Measurements from ENCODE around the gene PTPRCAP.

DNA sequence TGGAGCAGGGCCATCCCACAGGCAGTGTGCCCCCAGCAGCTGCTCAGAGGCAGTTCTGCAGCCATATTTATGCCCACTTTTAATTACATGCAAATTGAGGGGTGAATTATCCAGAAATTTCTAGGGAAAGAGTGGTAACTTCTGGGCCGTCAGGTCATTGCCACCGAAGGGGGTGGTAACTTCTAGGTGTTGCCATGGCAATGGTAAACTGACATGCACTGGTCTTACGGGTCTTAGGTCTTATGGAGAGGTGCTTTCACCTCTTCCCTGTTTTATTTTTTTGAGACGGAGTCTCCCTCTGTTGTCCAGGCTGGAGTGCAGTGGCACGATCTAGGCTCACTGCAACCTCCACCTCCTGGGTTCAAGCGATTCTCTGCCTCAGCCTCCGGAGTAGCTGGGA, 35.4 kb upstream of the PTPRCAP start:
- TF ChIP-seq, protein P1, sequence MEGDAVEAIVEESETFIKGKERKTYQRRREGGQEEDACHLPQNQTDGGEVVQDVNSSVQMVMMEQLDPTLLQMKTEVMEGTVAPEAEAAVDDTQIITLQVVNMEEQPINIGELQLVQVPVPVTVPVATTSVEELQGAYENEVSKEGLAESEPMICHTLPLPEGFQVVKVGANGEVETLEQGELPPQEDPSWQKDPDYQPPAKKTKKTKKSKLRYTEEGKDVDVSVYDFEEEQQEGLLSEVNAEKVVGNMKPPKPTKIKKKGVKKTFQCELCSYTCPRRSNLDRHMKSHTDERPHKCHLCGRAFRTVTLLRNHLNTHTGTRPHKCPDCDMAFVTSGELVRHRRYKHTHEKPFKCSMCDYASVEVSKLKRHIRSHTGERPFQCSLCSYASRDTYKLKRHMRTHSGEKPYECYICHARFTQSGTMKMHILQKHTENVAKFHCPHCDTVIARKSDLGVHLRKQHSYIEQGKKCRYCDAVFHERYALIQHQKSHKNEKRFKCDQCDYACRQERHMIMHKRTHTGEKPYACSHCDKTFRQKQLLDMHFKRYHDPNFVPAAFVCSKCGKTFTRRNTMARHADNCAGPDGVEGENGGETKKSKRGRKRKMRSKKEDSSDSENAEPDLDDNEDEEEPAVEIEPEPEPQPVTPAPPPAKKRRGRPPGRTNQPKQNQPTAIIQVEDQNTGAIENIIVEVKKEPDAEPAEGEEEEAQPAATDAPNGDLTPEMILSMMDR (conservative IDR thresholded peaks at IDR 0.05 in 1 of 2, IDR thresholded peaks at IDR 0.05 in 1 of 2; ENCODE audit: extremely low read depth in 1 of 2, insufficient read depth in 1 of 2, low read depth in 1 of 2, low read length in 2 of 2) = no peak
- TF ChIP-seq EZH2 (IDR thresholded peaks at IDR 0.05; ENCODE audit: borderline replicate concordance, low read length) = no peak

All from mammary epithelial cell (primary cell).